ENCODE measurements around the gene TAOK1. TPM values are rescaled to one million over a fixed set of nuclear protein-coding genes. Genes with fewer than 3 reads are reported as not detected.

TAOK1 gene
- polyA plus RNA-seq, 1 experiment = 34.2 TPM

DNA sequence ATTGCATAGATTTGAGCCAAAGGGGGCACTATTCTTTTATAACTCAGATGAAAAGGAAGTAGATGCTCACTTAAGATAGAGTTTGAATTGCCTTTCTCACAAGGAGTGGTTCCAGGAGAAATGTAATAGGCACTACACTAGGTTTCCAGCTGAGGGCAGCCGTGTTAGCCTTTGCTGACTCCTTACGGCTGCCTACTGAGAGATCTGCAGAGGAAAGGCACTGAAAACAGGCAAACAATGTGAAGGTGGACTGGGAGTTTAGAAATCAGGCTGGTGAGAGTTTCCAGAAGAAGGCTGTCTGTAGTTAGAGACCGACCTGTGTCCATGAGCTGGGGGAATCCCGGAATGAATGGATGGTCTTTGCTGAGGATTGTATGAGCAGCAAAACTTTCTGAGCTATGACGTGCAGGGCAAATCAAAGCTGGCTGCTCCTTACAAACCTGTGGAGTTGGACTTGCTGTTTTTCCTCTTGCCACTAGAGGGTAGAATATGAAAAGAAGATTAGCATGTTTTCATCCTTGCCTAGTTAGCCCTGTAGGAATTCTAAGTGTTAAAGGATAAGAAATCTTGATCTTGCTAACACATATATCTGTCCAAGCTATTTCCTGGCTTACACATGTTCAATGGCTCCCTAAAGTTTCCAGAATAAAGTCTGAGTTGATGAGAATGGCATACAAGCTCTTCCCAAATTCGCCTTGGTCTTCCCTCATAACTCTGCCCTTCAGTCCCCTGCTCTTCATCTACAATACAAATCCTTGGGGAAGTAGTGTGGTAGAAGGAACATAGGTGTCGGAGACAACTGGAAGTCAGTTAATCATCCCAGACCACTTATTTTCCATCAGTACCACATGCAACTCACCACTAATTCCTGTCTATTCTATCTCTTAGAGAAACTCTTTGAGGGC, 20.1 kb upstream of the TAOK1 start:
- H3K4me3 ChIP-seq (ENCODE audit: low read depth, low read length) = peak overlapping the region; percentile 44
- H3K9me3 ChIP-seq (ENCODE audit: control insufficient read depth, insufficient read depth, low read length) = no peaks in the 10 kb centered on the region
- peak overlapping the region; percentile 34 for H3K27ac ChIP-seq (ENCODE audit: low read depth, low read length)
- TF ChIP-seq CTCF (IDR thresholded peaks at IDR 0.05; ENCODE audit: low read depth, low read length) = peak; percentile 65
- H3K27me3 ChIP-seq (ENCODE audit: control insufficient read depth, insufficient read depth, low read length) = no peaks in the 10 kb centered on the region
- CTCF ChIA-PET = interaction anchor here (0.6 to 3.5 kb wide), 77 partner anchors 9 to 723 kb away, joined by 3 to 77 read pairs (median 6); partner anchors contain the start of genes ABHD15, ANKRD13B, NUFIP2 and TAOK1
- peak; percentile 55 for DNase-seq (ENCODE audit: low read depth, low spot score)
- POLR2A ChIA-PET = interaction anchor here (1.0 to 1.4 kb wide), 3 partner anchors 20 to 245 kb away, joined by 3 to 8 read pairs (median 5); partner anchors contain the start of genes NUFIP2 and TAOK1

DNA sequence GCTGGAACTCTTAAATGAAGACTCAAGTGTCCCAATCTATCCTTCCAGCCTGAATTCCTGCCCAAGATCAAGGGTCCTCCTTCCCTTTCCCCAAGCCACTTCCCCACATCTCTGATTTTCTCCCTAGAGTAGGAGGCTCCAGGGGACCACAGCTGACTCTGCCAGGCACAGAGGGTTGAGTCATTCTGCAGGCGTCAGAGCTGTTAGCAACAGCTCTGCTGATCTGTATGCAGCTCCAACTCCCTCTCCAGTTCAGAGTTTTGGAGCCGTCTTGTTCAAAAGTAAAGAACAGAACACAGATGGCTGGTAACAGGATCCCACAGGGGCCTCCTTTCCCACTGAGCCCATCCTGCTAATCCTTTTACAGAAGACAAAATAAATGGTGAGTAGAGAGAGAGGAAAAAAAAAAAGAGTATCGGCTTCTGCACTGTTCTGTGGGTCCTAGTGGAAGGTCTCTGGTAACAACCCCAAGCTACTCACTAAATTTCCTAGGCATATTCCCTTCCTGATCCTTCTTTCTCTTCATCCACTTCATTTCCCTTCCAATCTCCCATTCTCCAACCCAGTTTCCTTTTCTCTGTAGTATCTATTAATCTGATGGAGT, 13.4 kb upstream of the TAOK1 start:
- ChIA-PET CTCF (interaction anchor here (0.6 to 5.4 kb wide), 5 partner anchors 119 to 196 kb away, joined by 3 to 23 read pairs (median 3); partner anchors contain the start of gene TP53I13), POLR2A (interaction anchor here (1.6 kb wide), 1 partner anchor 13 kb away, joined by 9 read pairs; the partner anchor contains the start of gene TAOK1)
- Histone ChIP-seq H3K9me3 (ENCODE audit: control insufficient read depth, insufficient read depth, low read length) (no peaks in the 10 kb centered on the region), H3K4me3 (ENCODE audit: low read depth, low read length) (peak overlapping the region; percentile 25; the same call in 1 of the 2 replicates), H3K27ac (ENCODE audit: low read depth, low read length) (peak overlapping the region; percentile 78), H3K27me3 (ENCODE audit: control insufficient read depth, insufficient read depth, low read length) (no peaks in the 10 kb centered on the region)
- TF ChIP-seq CTCF (IDR thresholded peaks at IDR 0.05; ENCODE audit: low read depth, low read length) = no peak
- DNase-seq (ENCODE audit: low read depth, low spot score) = peak; percentile 67

- no peak for DNase-seq (ENCODE audit: low read depth, low spot score)
- POLR2A ChIA-PET = no interaction called here
- CTCF ChIA-PET = interaction anchor here (2.9 kb wide), 1 partner anchor 9 kb away, joined by 17 read pairs; no protein-coding TSS in a partner anchor
- no peak overlapping the region for H3K27ac ChIP-seq (ENCODE audit: low read depth, low read length)
- no peak for TF ChIP-seq CTCF (IDR thresholded peaks at IDR 0.05; ENCODE audit: low read depth, low read length)
- no peaks in the 10 kb centered on the region for H3K9me3 ChIP-seq (ENCODE audit: control insufficient read depth, insufficient read depth, low read length)
- no peaks in the 10 kb centered on the region for H3K27me3 ChIP-seq (ENCODE audit: control insufficient read depth, insufficient read depth, low read length)
- H3K4me3 ChIP-seq (ENCODE audit: low read depth, low read length) = no peak overlapping the region
These were observed 11.7 kb upstream of the TAOK1 start for GRCh38 chr17:29378500-29378899.

GRCh38 chr17:29379084-29379991, 10.8 kb upstream of the TAOK1 start:
- H3K27ac ChIP-seq (ENCODE audit: low read depth, low read length) = no peak overlapping the region
- no peak for TF ChIP-seq CTCF (IDR thresholded peaks at IDR 0.05; ENCODE audit: low read depth, low read length)
- no peak for DNase-seq (ENCODE audit: low read depth, low spot score)
- H3K27me3 ChIP-seq (ENCODE audit: control insufficient read depth, insufficient read depth, low read length) = no peaks in the 10 kb centered on the region
- ChIA-PET POLR2A (interaction anchor here (0.6 to 1.0 kb wide), 3 partner anchors 8 to 992 kb away, joined by 3 to 9 read pairs (median 6); partner anchors contain the start of gene TAOK1), CTCF (interaction anchor here (0.7 to 2.9 kb wide), 2 partner anchors 10 to 157 kb away, joined by 3 to 17 read pairs; no protein-coding TSS in a partner anchor)
- H3K4me3 ChIP-seq (ENCODE audit: low read depth, low read length) = no peak overlapping the region
- H3K9me3 ChIP-seq (ENCODE audit: control insufficient read depth, insufficient read depth, low read length) = no peaks in the 10 kb centered on the region

All from AG04450 (cell line).